ENCODE results near the gene CALU. TPM values are rescaled to one million over a fixed set of nuclear protein-coding genes. Genes with fewer than 3 reads are reported as not detected.

Gene CALU
- total RNA-seq, 1 experiment from 2014 or later = 168 TPM

DNA sequence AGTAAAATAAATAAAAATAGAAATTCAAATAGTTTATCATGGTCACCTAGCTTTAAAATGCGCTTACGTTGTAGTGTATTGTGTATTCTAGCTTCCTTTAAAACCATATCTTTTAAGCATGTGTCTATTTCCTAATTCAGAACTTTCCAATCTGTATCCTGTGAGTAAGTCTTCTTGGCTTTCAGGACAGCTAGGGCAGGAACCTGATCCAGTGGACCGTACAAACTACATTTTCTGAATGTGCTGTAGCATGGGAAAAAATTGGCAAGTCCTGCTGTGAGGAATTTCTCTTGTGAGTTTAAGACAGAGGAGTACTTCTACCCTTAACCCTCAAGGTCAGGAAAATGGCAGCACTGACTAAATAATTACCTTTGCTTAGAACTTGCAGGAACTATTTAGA lies 24.4 kb downstream of the CALU start:
- no peak overlapping the region for H3K56ac ChIP-seq (ENCODE audit: insufficient read length, low read depth, low read length)

More for the DNA sequence above, 24.4 kb downstream of the CALU start:
- H2BK12ac ChIP-seq (ENCODE audit: insufficient read length, low read depth, low read length) = no peak overlapping the region
- no peak overlapping the region for H2AFZ ChIP-seq (ENCODE audit: low read length)
- no peak overlapping the region for H2BK120ac ChIP-seq (ENCODE audit: low read depth, low read length, poor library complexity, severe bottlenecking)
- Mint-ChIP-seq H3K36me3 (ENCODE audit: insufficient read depth in 1 of 3, low read depth in 3 of 3) (peaks cover 30 to 81% (median 69%) of the 10 kb centered on the region in 3 experiments; a peak in 6 of 7 replicates), H3K27ac (no peak overlapping the region), H3K4me3 (no peak overlapping the region), H3K4me1 (no peaks in the 10 kb centered on the region), H3K9me3 (no peaks in the 10 kb centered on the region), H3K27me3 (ENCODE audit: low read depth) (no peaks in the 10 kb centered on the region)
- no CpG with 5 or more reads among the region's 3 CpGs for WGBS (ENCODE audit: extremely low coverage, insufficient read length, low lambda C conversion rate)
- no peak overlapping the region for H3K23ac ChIP-seq (ENCODE audit: insufficient read length, low read depth, low read length)
- TF ChIP-seq, protein P1, sequence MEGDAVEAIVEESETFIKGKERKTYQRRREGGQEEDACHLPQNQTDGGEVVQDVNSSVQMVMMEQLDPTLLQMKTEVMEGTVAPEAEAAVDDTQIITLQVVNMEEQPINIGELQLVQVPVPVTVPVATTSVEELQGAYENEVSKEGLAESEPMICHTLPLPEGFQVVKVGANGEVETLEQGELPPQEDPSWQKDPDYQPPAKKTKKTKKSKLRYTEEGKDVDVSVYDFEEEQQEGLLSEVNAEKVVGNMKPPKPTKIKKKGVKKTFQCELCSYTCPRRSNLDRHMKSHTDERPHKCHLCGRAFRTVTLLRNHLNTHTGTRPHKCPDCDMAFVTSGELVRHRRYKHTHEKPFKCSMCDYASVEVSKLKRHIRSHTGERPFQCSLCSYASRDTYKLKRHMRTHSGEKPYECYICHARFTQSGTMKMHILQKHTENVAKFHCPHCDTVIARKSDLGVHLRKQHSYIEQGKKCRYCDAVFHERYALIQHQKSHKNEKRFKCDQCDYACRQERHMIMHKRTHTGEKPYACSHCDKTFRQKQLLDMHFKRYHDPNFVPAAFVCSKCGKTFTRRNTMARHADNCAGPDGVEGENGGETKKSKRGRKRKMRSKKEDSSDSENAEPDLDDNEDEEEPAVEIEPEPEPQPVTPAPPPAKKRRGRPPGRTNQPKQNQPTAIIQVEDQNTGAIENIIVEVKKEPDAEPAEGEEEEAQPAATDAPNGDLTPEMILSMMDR (conservative IDR thresholded peaks at IDR 0.05) = no peak
- no peak overlapping the region for H3K14ac ChIP-seq (ENCODE audit: insufficient read depth, low read length)
- H2BK5ac ChIP-seq (ENCODE audit: insufficient read length, low read length) = no peak overlapping the region
- no peak overlapping the region for H2BK20ac ChIP-seq (ENCODE audit: low read depth, low read length, poor library complexity, severe bottlenecking)
- no peak overlapping the region for H4K91ac ChIP-seq (ENCODE audit: insufficient read length, low read depth, low read length)
- H3K4me2 ChIP-seq (ENCODE audit: insufficient read depth, insufficient read length, low read length) = no peak overlapping the region
- no peak overlapping the region for H2BK15ac ChIP-seq (ENCODE audit: low read depth, low read length)
- no peak overlapping the region for H3K9ac ChIP-seq (ENCODE audit: extremely low read depth, insufficient read length, low read length)
- H3K27ac ChIP-seq (ENCODE audit: insufficient read length, low read depth, low read length) = no peak overlapping the region
- H3K23me2 ChIP-seq (ENCODE audit: insufficient read length, low read depth, low read length, poor library complexity, severe bottlenecking) = no peaks in the 10 kb centered on the region
- no peaks in the 10 kb centered on the region for H3K79me2 ChIP-seq (ENCODE audit: insufficient read depth, low read length)
- H3K18ac ChIP-seq (ENCODE audit: insufficient read length, low read depth, low read length) = no peak overlapping the region
- H3K4ac ChIP-seq (ENCODE audit: low read depth, low read length) = no peak overlapping the region
- no peaks in the 10 kb centered on the region for H4K20me1 ChIP-seq (ENCODE audit: control insufficient read depth, insufficient read depth, insufficient read length)
- no peak overlapping the region for H2AK5ac ChIP-seq (ENCODE audit: insufficient read length, low read length)
- H4K8ac ChIP-seq (replicated peaks; ENCODE audit: insufficient read length, low read depth, low read length) = no peak overlapping the region
- H3K79me1 ChIP-seq (ENCODE audit: insufficient read depth, low read depth, low read length, poor library complexity, severe bottlenecking) = no peaks in the 10 kb centered on the region
- H4K5ac ChIP-seq (ENCODE audit: insufficient read length, low read depth, low read length) = no peak overlapping the region
- H3K4me1 ChIP-seq (ENCODE audit: insufficient read depth, low read length) = no peaks in the 10 kb centered on the region
- H3T11ph ChIP-seq (ENCODE audit: low read length) = no peak overlapping the region
- no peaks in the 10 kb centered on the region for H3K9me3 ChIP-seq (ENCODE audit: control insufficient read depth, low read depth, low read length)
- no peak for DNase-seq
- H3K27me3 ChIP-seq (ENCODE audit: insufficient read depth, low read length) = no peaks in the 10 kb centered on the region

Measured in H9 (cell line).